SIG-M5 (cell line): Measurements from ENCODE around the gene GDAP2.
"Not testable (repeated sequence)": the region's sequence is repeated elsewhere in the genome, so short reads cannot be mapped to it uniquely, and the experiment has no call there.

Experiments used
- DNase-seq: peaks from one replicate; lab custom pipeline; 2025; lab: John Stamatoyannopoulos, UW

Gene GDAP2

DNA sequence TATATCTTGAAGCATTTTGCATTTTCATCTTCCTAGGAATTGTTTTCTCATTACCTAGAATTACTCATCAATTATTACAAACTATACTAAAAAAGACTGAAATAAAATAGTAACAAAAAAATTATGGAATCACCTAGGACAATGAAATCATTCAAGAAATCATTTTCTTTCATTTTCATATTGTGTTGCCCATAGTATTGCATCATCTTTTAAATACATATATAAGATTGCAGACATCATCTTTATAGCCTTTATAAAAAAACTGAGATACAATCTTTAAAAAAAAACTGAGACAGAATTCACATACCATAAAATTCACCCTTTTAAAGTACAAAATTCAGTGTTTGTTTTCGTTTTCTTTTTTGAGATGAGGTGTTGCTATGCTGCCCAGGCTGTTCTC is 29.6 kb downstream of the GDAP2 start:
- no peak for DNase-seq

DNA sequence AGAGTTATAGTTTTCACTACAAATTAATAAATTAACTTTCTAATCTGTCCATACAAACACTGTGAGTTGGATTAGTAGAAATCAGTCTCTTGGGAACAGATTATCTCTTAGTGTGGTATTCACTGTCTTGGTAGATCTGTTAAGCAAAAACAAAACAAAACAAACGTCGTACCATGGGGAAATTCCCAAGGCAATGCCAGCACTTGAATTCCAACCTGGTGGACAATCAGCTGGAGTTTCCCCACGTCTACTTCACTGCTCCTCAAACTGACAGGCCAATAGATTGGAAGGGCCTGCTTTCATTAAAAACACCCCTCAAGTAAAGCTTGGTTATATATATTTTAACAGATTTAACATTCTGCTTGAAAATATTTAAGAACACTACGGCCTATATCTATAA is 31.9 kb downstream of the GDAP2 start:
- no peak for DNase-seq

DNA sequence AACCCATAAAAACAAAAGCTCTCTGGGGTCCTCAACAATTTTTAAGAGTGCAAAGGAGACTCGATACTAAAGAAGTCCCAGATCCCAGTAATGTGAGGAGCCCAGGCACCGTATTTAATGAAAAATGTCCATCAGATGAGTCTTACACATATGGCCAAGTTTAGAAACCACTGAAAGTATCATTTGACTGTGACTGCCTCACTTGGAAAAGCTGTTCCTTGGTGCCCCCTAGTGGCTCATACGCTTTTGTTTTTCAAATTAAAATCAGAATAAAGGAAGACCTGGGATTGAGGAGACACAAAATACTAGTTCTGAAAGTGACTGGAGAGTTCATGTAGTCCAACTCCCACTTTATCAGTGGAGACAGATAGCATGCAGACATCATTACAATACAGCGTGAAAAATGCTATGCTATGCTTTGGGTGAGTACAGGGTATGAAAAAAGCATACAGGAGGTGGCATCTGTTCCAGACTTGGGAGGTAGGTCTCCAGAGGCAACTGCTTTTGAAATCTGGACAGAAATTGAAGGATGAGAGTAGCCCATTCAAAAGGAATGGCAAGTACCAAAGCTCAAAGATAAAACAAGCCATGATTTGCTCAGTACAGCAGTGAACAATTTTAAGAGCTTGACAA is 33.8 kb downstream of the GDAP2 start:
- no peak for DNase-seq

DNA sequence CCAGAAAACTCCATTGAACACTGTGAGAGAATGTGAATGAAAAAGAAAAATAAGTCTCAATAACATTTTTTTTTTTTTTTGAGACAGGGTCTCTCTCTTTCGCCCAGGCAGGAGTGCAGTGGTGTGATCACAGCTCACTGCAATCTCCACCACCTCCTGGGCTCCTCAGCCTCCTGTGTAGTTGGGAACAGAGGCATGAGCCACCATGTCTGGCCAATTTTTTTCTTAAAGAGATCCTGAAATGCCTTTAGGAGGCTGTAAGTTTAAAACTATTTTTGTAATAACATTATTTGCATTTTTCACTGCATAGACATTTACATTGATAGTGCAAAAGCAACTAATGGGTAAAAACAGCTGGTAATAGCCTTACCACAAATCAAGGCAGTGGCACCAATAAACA is 35.3 kb downstream of the GDAP2 start:
- no peak for DNase-seq

DNA sequence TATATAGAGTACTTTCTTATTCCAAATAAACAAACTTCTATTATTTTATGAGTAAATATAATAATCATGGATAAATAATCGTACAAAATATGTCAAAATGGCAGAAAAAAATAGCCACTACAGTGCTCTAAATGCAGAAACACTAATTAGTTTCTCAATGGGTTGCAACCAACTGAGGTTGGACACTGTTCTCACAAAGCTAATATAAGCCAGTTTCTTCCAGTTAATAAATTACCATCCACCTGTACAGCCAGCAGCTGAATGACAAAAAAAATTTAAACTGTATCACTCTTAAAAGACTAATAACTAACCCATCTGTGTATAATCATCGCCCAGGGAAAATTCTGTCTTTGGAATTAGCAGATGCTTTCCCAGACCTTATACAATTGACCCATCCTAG is 36.9 kb downstream of the GDAP2 start:
- DNase-seq = no peak

DNA sequence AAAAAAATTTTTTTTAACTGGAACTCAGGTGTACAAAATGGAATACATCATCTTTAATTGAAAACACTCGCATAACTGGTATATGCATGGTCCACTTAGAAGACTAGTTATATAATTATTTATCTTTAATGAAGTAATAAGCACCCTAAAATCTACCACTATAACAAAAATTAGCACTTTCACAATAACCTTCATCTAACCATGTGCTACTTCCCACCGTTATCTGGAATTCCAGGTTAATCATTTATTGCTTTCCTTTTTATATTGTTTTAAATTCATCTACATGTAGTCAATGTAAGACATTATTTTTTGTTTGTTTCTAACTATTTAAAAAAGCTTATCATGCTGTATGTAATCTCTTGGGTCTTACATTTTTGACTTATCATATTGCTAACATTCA is 39.0 kb downstream of the GDAP2 start:
- DNase-seq = no peak

DNA sequence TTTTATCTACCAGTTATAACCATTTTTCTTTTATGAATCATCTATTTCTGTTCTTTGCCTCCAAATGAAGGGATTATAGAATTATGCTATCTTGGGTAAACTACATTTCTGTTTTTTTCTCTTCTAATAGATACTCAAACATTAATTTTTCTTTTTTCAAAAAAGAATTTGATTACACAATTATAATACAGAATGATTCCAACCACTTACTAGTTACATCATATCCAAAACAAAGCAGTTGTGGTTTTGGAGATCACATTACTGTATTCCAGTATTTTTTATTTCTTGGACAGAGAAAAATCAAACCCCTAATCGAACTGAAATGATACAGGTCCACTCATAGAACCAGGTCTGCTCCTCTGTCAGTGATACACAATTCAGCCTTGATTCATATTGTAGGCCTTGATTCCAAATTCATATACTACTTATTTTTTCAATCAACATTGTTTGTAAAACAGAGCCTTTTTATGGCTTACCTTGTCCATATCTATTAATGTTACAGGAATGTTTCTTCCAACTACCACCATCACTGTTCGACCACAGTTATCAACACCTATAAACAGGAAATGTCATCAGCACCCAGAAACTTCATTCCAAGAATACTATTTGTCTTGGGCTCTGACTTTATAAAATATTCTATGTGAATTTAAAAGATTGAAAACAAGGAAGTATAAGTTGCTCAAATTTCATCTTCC is 43.2 kb downstream of the GDAP2 start:
- DNase-seq = no peak

DNA sequence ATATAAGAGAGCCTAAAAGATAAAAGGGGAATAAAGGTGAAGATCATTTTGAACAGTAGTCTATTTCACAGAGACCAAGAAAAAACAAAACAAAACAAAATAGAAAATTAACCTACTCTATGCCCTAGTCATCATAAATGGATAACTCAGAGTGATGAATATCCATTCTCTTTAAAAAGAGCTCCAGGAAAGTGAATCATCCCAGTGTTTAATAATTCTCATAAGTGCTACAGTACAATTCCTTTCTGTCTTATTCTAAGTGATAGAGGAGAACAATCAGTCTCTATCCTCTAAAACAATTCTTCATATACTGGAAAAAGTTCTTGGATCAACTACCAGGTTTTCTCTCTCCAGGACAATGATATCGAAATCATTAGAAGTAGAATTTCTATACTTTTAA is 45.8 kb downstream of the GDAP2 start:
- DNase-seq = no peak

DNA sequence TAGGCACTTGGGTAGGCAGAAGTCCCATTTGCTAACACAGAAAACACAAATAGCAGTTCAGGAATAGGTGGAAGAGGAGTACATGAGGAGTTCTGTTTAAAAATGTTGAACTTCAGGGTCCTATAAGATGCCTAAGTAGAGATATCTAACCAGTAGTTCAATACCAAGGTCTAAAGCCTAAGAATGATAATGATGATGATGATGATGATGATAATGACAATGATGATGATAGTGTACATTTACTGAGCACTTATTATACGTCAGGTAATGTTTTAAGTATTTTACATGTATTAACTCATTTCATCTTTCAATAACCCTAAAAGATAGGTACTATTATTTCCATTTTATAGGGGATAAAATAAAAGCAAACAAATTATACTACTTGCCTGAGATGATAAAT is 50.1 kb downstream of the GDAP2 start:
- DNase-seq = no peak

DNA sequence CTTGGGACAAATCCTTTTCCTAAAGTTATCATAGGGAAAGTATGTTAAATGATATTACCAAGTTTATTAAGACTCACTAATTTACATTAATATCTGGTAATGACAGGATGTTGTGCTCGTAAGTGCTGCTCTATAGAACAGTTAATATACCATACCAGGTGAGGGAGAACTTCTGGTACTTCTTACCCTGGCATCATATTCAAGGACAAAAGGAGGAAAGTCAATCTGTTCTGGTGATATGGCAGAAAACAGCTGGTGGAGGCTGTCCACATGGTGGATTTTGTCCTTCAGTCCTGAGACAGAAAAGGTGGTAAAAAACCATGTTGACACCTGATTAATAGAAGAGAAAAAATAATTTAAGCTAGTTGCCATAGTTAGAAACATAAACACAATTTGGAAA is 51.6 kb downstream of the GDAP2 start:
- DNase-seq = no peak

DNA sequence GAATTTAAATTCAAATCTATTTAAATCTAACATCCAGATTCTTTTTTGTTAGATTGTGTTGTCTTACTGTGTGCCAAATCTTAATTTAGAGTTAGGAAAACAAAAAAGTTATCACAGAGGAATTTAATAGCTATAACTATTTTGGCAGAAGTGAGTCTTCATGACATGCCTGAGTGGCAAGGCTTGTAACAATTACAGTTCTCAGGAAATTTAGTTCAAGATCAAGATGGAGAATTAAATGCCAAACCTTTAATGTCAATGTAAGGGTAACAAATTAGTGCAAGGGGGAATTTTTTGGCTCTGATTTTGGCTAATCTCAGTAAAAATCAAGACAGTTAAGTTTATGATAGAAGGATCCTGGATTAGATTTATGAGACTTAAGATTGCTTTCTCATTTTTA is 58.4 kb downstream of the GDAP2 start:
- DNase-seq = no peak

DNA sequence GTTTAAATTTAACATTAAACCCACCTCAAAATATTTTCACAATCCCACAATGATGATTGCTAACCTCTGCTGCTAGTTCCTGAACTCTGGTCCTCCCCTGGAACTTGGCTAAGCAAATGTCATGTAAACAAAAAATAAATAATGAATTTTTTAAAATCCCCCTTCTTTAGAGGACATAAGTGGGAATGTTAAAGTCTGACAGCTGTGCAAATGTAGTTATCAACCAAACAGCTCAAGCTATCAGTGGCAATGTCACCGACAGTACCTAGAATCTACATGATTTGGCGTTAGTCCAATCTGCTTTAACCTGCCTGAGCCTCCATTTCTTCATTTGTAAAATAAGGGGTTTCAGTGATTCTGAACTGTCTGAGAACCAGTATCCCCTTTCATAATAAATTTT is 67.7 kb downstream of the GDAP2 start:
- no peak for DNase-seq

DNA sequence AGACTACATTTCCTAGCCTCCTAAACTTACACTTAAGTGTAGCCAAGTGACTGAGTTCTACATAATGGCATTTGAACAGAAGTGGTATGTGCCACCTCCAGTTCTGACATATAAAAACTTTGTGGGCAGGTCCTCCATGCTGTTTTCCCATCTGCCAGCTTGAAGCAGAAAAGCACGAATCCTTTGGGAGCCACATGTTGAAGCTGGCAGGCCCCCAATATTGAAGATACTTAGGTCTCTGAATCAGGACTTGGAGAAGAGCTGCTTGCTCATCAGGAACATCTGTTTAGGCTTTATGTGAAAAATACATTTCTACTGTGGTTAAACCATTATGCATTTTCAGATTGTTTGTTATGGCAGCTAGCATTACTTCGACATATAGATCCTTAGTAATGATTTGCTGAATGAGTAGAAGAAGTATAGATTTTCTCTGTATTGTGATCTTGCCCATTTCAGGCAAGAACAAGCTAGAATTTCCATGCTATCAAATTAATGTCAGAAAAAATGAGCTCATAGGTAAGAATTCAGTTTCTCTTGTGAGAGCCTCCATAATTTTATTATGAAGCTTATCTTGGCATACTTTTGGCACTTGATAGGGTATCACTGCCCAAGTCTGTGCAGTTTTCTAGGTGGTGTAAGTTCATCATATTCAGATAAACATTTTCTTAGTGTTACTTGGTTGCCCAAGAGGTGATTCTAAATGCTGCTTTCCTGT is 68.4 kb downstream of the GDAP2 start:
- DNase-seq = no peak

DNA sequence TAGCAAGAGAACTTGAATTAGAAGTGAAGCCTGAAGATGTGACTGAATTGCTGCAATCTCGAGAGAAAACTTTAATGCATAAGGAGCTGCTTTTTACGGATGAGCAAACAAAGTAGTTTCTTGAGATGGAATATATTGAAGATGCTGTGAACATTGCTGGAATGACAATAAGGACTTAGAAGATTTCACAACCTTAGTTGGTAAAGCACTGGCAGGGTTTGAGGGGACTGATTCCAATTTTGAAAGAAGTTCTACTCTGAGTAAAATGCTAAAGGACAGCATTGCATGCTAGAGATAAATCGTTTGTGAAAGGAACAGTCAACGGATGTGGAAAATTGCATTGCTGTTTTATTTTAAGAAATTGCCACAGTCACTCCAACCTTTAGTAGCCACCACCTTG is 69.5 kb downstream of the GDAP2 start:
- DNase-seq = no peak

DNA sequence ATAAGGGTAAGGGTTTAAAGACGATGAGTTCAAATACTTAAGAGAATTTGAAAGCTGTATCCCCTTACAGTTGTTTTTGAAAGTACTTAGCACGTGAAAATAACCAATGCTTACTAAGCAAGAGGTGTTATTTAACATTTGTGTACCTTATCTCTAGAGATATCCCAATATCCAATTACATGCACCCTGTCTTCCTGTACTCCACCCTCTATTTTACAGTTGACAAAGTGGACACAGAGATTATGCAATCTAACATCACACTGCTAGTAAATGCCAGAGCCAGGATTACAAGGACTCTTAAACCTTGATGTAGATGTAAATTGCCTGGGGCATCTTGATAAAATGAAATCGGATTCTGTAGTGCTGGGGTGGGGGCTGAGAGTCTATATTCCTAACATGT is 72.0 kb downstream of the GDAP2 start:
- no peak for DNase-seq

DNA sequence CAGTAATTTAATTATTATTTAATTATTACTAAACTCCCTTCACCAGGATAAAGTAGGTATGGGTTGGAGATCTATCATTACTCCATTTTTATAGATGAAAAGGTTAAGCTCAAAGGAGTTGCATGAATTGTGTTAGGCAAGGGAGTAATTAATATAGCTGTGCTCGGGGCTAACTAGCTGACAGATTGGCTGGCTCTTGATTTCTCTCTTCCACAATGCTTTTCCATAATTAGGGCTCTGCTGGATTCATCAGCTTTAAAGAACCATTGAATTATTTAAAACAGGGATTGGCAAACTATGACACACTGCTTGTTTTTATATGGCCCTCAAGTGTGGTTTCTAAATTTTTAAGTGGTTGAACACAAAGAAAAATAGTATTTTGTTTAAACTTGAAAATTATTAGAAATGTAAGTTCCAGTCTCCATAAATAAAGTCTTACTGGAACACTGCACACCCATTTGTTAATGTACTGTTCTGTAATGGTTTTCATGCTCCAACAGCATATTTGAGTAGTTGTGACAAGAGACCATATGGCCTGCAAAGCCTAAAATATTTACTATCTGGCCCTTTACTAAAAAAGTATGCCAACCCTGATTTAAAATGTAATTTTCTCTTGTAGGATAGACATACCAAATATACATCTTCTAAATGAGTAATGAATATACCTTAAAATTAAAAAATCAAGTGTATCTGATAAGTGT is 76.4 kb downstream of the GDAP2 start:
- DNase-seq = no peak

DNA sequence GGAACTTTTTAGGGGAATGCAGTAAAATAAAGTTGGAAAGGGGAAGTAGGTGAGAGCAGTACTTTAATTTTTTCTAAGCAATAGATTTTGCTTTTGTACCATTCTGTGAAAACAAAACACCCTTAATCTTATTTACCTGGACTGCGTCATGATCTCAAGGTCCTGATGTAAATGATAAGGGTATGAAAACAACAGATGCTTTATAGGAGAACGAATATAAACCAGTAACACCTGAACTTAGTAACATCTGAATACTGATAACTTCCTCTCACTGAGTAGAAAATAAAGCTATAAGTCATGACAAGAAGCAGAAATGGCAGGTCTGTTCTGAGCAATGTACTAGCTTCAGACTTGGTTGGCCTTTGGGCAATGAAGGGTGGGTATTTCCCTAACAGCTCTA is 77.7 kb downstream of the GDAP2 start:
- no peak for DNase-seq

DNA sequence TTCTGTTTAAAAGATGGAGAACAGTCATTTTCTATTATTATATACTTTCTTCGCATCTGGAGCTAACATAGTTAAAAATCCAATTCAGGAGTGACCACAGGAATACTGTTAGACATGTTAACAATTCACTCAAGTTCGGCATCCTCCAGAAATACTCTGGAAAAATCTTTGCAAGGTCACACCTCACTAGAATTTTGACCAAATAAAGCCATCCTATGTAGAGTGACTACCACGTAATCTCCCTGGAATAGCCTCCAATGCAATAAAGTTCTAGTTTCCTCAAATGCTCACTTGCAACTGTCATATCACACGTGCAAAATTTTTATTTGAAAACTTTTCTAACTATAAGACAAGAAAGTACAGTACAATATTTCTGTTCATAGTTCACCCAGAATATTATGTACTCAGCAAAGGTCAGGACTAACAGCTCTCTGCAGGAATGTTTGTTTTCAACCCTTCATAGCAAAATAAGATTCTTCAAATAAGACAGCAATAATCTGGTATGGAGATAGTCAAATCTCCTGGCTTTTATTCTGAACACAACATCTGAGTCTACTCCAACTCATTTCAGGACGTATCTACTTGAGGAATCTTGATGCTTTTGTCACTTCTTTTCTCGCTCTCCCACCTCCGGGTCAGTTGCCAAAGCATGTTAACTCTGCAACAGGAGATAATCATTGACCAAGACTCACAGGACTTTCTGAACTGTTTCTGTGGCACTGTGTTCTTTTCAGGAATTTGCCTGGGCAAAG is 82.6 kb downstream of the GDAP2 start:
- DNase-seq = no peak

DNA sequence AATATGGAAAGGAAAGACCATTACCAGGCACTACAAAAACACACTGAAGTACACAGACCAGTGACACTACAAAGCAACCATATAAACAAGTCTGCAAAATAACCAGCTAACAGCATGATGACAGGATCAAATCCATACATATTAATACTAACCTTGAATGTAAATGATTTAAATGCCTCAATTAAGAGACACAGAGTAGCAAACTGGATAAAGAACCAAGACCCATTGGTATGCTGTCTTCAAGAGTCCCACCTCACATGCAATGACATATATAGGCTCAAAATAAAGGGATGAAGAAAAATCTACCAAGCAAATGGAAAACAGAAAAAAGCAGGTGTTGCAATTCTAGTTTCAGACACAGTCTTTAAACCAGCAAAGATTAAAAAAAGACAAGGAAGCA is 84.9 kb downstream of the GDAP2 start:
- DNase-seq = not testable (repeated sequence)

DNA sequence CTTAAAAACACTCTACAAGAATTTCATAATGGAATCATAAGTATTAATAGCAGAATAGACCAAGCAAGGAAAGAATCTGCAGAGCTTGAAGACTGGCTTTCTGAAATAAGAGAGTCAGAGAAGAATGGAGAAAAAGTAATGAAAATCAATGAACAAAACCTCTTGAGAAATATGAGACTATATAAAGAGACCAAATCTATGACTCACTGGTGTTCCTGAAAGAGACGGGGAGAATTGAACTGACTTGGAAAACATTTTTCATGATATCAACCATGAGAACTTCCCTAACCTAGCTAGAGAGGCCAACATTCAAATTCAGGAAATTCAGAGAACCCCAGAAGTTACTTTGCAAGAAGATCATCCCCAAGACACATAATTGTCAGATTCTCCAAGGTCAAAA is 85.6 kb downstream of the GDAP2 start:
- no peak for DNase-seq

DNA sequence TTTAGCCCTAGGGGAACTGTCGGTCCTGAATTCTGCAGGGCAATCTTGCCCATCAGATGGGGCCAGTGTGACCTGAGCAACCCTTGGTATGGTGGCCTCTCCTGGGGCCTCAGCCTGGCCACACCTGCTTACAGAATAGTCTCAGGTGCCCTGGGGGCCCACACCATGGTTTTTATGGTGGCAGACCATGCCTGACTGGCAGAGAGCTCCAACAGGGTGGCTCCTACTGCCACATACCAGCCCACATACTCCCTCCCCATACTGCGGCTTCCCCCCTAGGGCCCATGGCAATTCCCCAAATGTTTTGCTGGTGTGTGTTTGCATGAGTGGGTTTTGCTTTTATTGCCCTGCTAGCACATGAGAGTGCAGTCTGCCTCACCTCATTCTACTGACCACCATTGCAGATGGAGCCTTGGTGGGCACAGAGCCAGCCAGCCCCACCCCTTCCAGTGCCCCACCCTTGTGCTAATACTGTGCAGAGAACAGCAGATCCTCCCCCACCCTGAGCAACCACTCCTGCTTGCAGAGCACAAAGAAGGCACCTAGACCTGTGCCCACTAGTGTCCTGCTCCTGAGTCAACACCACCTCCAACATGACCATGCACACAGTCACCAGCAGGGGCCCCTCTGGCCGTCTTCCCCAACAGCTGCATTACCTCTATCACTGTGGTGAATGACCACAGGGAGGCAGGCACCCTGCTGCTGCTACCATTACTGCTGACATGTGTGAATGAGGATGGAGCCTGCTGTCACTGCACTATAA is 86.8 kb downstream of the GDAP2 start:
- DNase-seq = no peak
